CD4-positive, alpha-beta T cell treated with Interleukin-17A for 1 hour (primary cell): ENCODE measurements around the gene SPTBN5.

Experiments used
- DNase-seq: peaks from one replicate; pipeline ENCODE4 v3.0.0-alpha.2; 2020

Gene SPTBN5

DNA sequence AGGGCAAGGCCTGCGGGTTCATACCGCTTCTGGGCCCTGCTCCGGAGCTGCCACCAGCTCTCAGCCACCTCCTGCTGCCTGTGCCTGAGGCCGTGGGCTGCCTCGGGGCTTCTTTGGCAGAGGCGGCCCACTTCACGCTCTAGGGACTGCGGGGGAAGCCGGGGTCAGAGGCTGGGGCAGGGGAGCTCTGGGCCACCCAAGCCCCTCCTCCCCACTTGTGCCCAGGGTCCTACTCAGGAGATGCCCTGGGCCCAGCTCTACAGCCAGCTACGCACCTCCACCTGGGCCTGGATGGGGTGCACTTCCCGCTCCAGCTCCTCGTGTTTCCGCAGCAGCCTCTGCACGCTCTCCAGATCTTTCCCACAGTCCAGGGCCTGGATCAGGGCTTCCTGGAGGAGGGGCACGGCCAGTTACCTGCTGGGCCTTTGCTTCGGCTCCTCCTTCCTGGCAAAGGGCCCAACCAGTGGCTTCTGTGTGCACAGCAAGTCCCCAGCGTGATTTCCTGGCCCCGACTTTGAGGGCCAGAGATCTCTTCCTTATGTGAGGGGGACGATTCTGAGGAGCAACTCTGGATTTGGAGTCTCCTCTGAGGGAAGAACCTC lies 31.2 kb downstream of the SPTBN5 start:
- no peak for DNase-seq

DNA sequence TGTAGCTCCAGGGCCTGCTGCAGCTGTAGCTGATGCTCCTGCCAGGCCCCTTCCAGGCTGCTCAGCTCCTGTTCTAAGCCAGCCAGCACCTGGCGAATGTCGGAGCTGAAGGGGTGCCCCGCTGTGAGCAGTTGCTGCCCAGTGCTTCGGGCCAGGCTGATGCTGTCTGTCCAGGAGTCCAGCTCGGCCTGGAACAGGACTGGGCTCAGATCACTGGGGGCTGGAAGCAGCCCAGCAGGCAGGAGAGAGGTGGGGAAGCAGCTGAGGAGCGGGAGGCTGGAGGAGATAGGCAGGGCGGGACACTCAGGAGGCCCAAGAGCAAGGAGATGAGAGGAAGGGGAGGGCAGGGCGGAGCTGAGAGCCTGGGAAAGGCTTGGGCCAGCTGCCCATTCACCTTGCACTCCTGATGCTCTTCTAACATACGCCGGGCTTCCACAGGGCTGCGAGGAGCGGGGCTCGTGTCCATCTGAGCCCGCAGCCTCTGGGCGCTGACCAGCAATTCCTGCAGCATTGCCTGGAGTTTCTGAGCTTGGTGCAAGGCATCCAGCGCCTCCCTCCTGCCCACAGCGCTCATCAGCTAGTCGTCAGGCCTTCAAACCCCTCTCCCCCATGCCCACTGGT lies 32.0 kb downstream of the SPTBN5 start:
- no peak for DNase-seq

DNA sequence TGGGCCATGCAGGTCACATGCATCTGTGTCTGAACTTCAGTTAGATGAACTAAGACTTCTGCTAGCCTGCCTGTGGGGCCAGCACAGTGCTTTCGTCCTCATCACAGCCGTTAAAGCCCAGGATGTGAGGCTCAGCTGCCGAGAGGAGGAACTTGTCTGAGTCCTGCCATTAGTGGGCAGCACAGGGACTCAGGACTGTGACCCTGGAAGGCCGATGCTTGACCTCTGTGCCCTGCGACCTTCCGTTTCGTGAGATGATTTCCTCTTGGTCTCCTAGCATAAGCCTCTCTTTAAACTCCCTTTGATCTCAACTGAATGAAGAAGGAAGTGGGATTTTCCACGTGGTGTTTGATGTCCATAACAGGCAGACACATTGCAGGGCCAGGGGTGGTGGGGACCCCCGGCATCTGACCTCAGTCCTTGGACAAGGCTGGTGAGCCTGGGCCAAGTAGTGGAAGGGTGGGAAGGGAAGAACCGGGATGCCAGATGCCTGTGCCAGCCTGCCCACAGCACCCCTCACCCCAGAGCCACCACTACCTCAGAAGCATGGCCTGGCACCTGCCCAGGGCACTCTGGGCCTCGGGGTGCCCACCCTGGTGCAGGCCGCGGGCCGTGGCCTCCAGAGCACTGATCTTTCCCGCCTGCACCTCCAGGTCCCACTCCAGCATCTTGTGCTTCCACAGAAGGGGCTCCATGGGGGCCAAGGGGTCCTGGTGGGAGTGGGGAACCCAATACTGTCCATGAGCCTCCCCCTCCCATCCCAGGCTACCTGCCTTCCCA lies 33.6 kb downstream of the SPTBN5 start:
- DNase-seq, result no peak

DNA sequence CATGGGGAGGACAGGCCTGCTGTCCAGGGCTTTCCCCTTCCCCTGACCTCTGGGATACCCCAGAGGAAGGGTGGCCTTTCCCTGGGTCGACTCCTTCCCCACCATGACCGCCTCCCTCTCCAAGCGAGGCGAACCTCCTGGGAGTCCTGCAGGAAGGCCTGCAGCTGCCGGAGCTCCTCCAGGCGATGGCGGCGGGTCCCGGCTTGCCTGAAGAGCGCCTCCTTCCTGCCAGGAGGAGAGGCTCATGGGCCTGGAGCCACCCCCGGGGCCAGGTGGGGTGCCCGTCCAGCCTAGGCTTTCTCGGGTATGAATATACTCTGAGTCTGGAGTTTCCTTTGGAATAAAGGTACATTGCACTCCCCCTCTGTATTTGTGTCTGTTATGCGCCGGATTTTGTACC lies 35.1 kb downstream of the SPTBN5 start:
- no peak for DNase-seq

DNA sequence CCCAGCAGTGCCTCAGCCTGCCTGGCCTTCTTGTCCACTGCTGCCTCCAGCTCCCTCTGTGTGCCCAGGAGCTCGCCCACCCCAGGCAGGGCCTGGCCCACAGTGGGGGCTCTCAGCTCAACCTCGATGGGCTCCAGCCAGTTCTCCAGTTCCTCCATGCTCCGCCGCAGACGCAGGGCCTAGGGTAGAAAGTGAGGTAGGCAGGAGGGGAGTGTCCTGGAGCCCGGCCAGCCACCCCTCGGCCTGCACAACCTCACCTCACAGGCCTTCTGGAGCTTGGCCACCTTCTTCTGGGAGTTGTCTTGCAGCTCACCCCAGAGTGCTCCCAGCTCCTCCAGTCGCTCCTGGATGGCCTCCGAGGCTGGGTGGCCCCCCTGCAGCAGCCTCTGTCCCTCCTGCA lies 36.5 kb downstream of the SPTBN5 start:
- DNase-seq, result no peak

DNA sequence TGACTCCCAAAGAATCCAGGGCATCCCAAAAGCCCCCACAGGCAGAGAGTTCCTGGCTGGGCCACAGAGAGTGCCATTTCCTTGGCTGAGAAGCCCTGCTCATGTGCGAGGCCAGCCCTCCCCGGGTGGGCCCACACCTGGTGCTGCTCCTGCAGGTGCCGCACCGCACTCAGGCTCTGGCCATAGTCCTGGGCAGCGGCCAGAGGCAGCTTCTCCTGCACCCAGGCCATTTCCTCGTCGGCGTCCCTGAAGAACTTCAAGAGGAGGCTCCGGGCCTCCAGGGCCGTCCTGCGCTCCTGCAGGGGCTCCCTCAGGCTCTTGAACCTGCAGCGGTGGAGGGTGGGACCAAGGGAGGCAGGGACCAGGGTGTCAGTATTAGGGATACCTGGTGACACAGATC lies 37.1 kb downstream of the SPTBN5 start:
- no peak for DNase-seq

DNA sequence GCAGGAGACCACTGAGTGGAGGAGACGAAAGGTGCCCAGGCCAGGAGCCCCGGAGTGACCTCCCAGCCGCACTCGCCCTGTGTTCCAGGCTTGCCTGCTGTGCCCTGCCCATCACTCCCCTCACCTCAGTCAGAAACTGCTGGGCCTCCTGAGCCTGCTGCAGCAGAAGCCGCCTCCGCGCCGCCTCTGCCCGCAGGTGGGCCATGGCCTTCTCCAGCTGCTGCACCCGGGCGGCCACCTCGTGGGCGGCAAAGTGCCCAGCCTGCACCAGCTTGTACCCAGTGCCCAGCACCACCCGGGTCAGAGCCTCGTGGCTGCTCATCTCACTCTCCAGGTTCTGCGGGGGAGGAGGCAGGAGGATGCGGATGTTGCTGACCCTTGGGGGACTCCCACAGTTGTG lies 37.6 kb downstream of the SPTBN5 start:
- DNase-seq, result no peak

DNA sequence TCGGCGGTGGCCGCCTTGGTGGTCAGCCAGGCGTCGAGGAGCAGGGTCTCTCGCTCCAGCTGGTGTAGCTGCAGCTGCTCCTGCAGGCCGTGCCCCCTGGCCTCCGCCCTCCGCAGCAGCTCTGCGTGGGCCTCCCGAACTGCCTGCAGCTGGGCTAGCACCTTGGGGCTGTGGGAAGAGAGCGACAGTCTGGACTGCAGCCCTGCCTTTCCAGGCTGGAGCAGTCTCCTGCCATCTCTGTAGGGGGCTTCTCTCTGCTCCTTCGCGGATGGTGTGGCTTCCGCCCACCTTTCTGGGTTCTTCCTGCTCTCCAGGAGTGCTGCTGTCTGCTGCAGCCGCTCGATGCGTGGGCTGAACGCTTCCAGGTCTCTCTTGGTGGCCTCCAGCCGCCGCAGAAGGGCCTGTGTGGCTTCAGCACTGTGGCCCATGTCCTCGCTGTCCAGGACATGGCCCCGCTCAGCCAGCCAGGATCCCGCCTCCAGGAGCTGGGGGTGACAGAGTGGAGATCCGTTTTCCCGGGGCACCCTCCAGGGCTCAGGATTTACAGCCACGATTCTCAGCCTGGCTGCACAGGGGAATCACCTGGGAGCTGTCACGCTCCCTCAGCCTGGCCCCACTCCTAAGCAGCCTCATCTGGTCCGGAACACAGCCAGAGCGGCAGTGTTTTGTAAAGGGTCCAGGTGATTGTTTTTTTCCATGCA lies 38.4 kb downstream of the SPTBN5 start:
- no peak for DNase-seq

DNA sequence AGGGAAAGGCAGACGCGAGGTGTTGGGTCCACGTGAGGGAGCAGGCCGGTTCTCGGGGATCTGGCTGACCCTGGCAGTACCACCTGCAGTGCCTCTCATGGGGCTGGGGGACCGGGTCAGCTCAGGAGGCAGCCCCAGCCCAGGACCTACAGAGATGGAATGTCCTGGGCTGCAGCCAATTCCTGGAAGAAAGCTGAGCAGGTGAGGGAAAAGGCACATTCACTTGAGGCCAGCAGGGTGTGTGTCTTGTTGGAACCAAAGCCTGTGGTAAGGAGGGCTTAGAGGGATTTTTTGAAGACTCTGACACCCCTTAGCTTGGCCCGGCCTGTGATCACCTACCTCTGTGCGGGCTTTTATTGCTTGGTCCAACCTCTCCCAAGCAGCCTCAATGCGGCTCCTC lies 39.4 kb downstream of the SPTBN5 start:
- no peak for DNase-seq

DNA sequence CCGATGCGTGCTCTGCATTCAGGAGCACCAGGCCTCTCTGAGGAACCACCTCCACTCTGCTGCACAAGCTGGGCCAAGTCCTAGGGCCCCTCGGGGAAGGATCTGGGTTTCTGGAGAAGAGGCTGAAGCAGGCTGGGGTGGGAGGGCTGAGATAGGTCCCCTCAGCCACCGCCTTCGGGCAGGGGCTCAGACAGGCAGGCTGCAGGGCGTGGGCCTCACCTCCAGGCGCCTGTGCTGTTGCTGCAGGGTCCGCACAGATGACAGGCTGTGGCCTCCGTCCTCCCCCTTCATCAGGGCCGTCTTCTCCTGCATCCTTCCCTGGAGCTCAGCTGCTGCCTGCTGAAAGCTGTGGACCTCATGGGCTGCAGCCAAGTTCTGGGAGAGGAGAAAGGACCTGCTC lies 40.0 kb downstream of the SPTBN5 start:
- no peak for DNase-seq

DNA sequence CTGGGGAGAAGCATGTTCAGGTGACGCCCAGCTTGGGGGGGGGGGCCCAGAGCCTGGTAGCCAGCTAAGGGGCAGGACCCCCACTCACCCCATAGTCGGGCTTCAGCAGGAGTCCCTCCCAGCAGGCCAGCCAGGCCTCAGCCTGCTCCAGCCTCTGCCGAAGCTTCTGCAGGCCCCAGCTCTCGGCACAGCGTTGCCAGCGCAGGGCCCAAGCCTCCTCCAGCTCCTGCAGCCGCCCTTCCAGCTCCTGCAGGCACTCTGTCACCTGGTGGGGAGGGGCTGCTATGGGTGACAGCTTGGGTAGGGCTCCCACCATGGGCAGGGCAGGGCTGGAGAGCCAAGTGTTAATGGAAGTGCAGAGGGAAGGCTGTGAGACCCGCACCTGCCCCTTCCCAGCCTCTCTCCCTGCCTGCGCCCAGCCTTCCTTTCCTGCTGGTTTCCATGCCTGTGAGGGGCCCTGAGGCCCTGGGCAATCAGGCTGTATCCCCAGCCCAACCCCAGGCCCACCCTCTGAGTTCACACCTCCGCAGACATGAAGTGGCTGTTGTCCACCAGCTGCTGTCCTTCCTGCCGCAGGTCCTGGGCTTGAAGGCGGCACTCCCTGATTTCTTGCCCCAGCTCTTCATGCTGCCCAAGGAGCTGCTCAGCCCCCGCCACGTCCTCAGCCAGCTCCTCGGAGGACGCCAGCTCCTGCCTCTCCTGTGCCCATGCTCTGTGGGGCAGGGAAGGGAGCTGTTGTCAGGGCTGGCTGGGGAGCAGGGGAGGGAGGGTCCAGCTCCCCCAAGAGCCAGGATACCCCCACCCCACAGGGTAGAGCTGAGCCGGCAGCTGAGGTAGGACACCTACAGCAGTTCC lies 40.9 kb downstream of the SPTBN5 start:
- DNase-seq, result no peak

DNA sequence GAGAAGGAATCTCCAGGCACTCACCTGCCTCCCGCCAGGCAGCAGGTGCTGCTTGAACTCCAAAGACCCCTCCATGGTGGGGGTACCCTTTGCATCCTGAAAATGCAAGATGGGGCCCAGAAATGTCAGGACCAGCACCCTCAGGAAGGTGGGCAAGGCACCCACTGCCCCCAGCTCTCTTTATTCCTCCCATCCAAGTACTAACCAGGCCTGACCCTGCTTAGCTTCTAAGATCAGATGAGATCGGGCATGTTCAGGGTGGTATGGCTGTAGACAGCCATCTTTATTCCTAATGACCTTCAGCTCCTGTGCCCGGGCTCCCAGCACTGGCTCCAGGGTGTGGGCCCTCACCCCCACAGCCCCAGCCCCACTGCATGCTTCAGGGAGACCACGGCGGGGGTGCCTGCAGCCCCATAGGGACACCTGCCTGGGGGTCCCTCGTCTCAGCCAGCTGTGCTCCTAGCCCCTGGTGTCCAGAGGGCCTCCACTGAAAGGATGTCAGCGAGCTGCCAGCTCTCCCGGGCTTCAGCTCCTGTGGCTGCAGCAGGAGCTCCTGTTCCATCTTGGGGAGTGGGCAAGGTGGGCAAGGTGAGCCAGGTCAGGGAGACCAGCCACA lies 42.0 kb downstream of the SPTBN5 start:
- DNase-seq, result no peak

DNA sequence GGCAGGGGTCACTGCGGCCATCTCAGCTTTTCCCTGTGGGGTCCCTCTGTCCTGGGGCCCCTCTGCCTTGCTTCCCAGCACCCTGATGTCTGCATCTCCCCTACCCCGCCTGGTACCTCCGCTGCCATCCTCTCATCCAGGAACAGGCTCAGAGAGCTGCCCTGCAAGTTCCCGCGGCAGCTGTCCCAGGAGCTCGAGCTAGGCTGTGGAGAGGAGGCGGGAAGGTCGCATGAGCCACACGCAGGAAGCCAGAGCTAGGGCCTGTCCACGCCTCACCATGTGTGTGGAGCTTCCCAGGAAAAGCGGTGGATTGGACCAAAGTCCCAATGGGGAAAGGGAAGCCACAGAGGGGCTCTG lies 42.7 kb downstream of the SPTBN5 start:
- DNase-seq, result no peak

DNA sequence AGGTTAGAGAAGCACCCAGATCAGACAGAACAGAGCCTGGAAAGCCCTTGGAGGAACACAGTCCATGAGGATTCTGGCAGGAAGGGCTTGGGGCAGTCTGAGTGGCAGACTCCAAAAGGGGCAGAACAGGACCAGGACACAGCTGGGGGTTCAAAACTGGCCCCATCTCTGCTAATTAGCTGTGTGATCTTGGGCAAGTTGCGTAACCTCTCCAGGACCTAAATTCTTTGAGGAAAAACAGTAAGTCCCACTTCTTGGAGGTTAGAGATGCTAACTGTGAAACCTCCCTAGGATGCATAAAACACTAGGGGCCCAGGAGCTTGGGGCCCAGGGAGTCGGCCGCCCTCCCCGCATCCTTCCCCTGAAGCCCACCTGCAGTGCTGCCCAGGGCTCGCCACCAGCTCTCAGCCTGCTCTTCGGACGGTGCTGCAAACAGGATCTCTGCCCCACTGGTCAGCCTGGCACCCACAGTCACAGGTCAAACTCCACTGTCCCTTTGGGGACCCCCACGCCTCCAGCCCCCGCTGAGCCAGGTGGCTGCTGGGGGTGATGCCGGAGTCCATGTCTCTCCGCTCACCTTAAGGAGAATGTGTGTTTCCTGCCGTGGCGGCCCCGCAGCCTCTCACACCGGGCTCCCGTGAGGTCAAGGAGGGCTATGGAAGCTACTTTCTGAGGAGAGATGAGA lies 43.2 kb downstream of the SPTBN5 start:
- DNase-seq, result no peak

DNA sequence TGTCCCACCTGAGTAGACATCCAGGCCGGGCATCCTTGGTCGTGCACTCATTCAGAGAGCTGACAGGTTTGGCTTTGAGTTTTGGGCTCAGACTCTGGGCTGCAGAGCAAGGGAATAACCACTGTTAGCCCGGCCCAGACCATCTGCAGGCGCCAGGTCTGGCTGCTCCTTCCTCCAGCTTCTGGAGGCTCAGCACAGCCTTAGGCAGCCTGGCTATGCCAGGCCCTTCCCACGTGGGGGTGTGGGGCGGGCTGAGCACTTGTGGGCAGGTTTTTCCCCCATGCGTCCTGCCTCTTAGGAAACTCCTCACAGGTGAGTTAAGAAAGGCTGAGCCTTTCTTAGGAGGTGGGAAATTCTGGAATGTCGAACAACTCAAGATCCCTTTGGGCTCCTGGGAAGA lies 44.0 kb downstream of the SPTBN5 start:
- no peak for DNase-seq

DNA sequence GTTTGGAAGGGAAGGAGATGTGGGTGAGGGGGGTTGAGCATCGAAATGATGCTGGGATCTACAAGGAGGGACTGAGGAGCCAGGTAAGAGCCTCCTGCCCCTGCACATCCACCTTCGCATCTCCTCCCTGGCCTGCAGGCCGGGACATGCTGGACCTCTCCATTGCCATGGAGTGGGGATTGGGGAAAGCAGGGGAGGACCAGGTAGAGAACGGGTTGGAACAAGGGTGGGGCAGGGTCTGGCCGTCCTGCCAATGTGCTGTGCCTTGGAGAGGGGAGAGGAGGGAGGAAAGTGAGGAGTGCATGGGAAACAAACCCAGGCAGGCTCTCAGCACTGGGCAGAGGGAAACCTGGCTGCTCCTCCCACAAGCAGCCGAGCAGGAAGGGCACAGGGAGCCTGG lies 44.6 kb downstream of the SPTBN5 start:
- no peak for DNase-seq

DNA sequence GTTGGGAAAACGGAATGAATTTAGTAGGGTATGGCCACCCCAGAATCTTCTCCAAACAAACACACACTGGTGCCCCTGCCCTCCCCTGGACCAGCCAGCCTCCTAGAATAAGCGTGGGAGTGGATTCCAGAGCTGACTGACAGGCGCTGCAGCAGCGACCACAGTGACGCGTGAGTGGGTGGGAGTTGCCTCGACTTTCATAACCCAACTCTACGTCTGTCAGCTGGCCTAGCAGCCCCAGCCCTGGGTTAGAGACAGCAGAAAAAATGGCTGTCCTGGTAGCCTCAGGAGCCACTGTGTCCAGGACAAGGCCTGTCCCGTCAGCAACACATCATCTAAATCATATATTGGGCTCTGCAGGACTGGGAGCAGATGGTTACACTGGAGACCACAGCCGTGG lies 45.2 kb downstream of the SPTBN5 start:
- DNase-seq, result no peak

DNA sequence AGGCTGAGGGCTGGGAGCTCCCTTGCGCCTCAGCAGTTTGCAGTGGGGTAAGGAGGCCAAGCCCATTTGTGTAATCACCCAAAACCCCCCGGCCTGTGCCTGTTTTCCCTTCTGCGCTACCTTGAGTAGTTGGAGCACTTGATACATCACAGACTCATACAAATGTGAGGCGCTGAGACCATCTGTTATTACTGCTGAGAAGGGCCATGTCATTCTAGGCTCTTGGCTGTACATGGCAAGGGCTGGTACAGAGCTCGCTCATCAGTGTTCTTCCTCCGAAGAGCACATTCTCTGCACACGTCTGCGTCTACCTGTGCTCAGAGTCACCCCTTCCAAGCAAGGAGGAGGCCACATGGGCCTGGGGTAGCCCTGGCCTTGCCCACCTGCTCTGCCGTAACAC lies 45.9 kb downstream of the SPTBN5 start:
- DNase-seq, result no peak

DNA sequence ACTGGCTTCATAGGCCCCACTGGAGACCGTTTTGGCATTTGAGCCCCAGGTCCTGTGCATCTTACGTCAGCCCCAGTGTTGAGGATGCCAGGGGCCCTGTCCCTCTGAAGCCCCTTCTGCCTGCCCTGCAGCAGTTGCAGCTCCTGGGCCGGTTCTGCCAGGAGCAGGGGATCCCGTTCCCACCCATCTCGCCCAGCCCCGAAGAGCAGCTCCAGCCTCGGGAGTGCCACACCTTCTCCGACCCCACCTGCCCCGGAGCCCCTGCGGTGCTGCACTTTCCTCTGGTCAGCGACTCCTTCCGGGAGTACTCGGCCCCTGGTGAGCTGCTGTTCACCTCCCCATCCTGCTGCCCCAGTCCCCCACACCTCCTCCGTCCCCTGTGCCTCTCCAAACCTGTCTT lies 46.6 kb downstream of the SPTBN5 start:
- DNase-seq, result no peak

DNA sequence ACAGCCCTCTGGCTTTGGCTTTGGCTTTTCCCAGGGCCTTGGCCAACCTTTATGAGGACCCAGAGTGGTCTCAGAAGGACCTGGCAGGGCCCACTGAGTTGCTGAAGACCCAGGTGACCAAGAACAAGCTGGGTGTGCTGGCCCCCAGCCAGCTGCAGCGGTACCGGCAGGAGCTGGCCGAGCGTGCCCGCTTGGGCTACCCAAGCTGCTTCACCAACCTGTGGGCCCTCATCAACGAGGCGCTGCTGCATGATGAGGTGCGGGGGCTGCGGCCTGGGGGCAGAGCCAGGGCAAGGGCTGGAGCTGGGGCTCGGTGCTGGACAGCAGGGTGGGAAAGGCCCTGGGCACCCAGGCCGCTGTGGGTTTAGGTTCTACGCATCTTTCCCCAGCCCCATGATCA lies 49.0 kb downstream of the SPTBN5 start:
- DNase-seq, result no peak

DNA sequence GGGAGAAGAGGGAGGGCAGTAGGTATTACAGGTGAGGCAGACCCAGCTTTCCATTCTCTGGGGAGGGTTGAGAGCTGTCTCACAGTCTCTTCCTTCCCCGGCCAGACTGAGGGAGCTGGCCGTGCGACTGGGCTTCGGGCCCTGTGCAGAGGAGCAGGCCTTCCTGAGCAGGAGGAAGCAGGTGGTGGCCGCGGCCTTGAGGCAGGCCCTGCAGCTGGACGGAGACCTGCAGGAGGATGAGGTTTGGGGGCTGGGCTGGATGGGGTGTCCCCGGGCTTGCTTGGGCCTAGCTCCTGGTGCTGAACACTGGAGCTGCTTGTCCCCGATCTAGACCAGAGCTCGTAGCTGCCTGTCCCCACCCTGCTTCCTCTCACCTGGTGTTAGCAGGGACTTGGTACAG lies 50.3 kb downstream of the SPTBN5 start:
- no peak for DNase-seq

DNA sequence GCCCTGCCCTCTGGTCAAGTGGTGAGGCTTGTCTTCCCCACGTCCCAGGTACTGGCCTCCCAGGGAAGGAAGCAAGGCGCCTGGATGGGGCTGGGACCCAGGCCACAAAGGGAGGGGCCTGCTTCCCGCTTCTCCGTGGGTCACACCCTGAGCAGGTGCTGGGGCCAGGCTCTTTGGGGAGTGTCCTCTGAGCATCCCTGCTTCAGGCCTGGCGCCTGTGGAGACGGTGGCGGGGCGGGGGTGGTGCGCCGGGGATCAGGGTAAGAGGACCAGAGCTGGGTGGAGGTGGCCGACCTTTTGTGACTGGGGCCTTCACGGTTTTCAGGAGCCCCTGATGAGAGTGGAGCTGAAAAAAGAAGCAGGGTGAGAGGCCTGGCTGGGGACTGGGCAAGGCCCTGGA lies 51.6 kb downstream of the SPTBN5 start:
- DNase-seq, result no peak
